ENCODE measurements around the gene ING5. TPM values are rescaled to one million over a fixed set of nuclear protein-coding genes. Genes with fewer than 3 reads are reported as not detected.
"Not testable (repeated sequence)": the region's sequence is repeated elsewhere in the genome, so short reads cannot be mapped to it uniquely, and the experiment has no call there.

Gene ING5
- total RNA-seq, 6 experiments from 2014 or later = 18.7 to 20.0 (median 19.5) TPM

GRCh38 chr2:241742320-241742939 is 40.6 kb downstream of the ING5 start:
- TF ChIP-seq CTCF (IDR thresholded peaks at IDR 0.05) = no peak
- H3K36me3 Mint-ChIP-seq (ENCODE audit: low read depth) = peaks cover 21% of the 10 kb centered on the region

GRCh38 chr2:241743008-241743407 is 41.2 kb downstream of the ING5 start:
- H3K4me3 Mint-ChIP-seq; H3K27me3 Mint-ChIP-seq (ENCODE audit: insufficient read depth); H3K27ac Mint-ChIP-seq; H3K9me3 Mint-ChIP-seq; DNase-seq: not testable (repeated sequence)
- H3K4me1 Mint-ChIP-seq (ENCODE audit: low read depth) = peaks cover 22% of the 10 kb centered on the region
- peaks cover 21% of the 10 kb centered on the region for H3K36me3 Mint-ChIP-seq (ENCODE audit: low read depth)

More at GRCh38 chr2:241742320-241742939, 40.6 kb downstream of the ING5 start:
- no peak overlapping the region for H3K4me3 Mint-ChIP-seq
- H3K9me3 Mint-ChIP-seq = peaks cover 5% of the 10 kb centered on the region; the same call in 1 of the 2 replicates
- no peak for DNase-seq
- H3K4me1 Mint-ChIP-seq (ENCODE audit: low read depth) = peaks cover 22% of the 10 kb centered on the region
- H3K27me3 Mint-ChIP-seq (ENCODE audit: insufficient read depth) = no peaks in the 10 kb centered on the region; the same call in 1 of the 2 replicates
- no peak overlapping the region for H3K27ac Mint-ChIP-seq

- H3K36me3 Mint-ChIP-seq (ENCODE audit: low read depth) = peaks cover 21% of the 10 kb centered on the region
- H3K27me3 Mint-ChIP-seq (ENCODE audit: insufficient read depth) = no peaks in the 10 kb centered on the region; the same call in 1 of the 2 replicates
- H3K27ac Mint-ChIP-seq = no peak overlapping the region
- no peak for TF ChIP-seq CTCF (IDR thresholded peaks at IDR 0.05)
- peaks cover 5% of the 10 kb centered on the region; the same call in 1 of the 2 replicates for H3K9me3 Mint-ChIP-seq
- H3K4me3 Mint-ChIP-seq = no peak overlapping the region
- no peak for DNase-seq
- H3K4me1 Mint-ChIP-seq (ENCODE audit: low read depth) = peaks cover 20% of the 10 kb centered on the region
Observed at GRCh38 chr2:241743620-241744019, 41.8 kb downstream of the ING5 start.

- Mint-ChIP-seq H3K36me3 (ENCODE audit: low read depth) (peaks cover 24% of the 10 kb centered on the region), H3K9me3 (peaks cover 5% of the 10 kb centered on the region; the same call in 1 of the 2 replicates), H3K4me1 (ENCODE audit: low read depth) (peaks cover 14% of the 10 kb centered on the region), H3K27me3 (ENCODE audit: insufficient read depth) (no peaks in the 10 kb centered on the region; the same call in 1 of the 2 replicates), H3K4me3 (no peak overlapping the region), H3K27ac (no peak overlapping the region)
- TF ChIP-seq CTCF (IDR thresholded peaks at IDR 0.05) = no peak
- DNase-seq = no peak
Observed at GRCh38 chr2:241744028-241744754, 42.4 kb downstream of the ING5 start.

- Mint-ChIP-seq H3K36me3 (ENCODE audit: low read depth) (peaks cover 29% of the 10 kb centered on the region), H3K4me1 (ENCODE audit: low read depth) (peaks cover 5% of the 10 kb centered on the region), H3K27me3 (ENCODE audit: insufficient read depth) (no peaks in the 10 kb centered on the region), H3K9me3 (peaks cover 5% of the 10 kb centered on the region; the same call in 1 of the 2 replicates), H3K27ac (no peak overlapping the region), H3K4me3 (no peak overlapping the region)
- no peak for DNase-seq
- no peak for TF ChIP-seq CTCF (IDR thresholded peaks at IDR 0.05)
Observed at GRCh38 chr2:241745276-241745675, 43.4 kb downstream of the ING5 start.

GRCh38 chr2:241746084-241746483 is 44.2 kb downstream of the ING5 start:
- TF ChIP-seq CTCF (IDR thresholded peaks at IDR 0.05) = no peak
- no peak overlapping the region for H3K27ac Mint-ChIP-seq
- H3K9me3 Mint-ChIP-seq = peaks cover 5% of the 10 kb centered on the region; the same call in 1 of the 2 replicates
- DNase-seq = no peak
- H3K36me3 Mint-ChIP-seq (ENCODE audit: low read depth) = peaks cover 29% of the 10 kb centered on the region
- peaks cover 3% of the 10 kb centered on the region for H3K4me1 Mint-ChIP-seq (ENCODE audit: low read depth)
- H3K4me3 Mint-ChIP-seq = no peak overlapping the region
- no peaks in the 10 kb centered on the region for H3K27me3 Mint-ChIP-seq (ENCODE audit: insufficient read depth)
